Measurements from ENCODE around the gene IGSF9. TPM values are rescaled to one million over a fixed set of nuclear protein-coding genes. Genes with fewer than 3 reads are reported as not detected.

The IGSF9 gene
- total and polyA plus RNA-seq, 8 donors: 2.0 to 36.2 (median 7.8) TPM

- 89 to 95% (median 93%) methylated on average over 7 to 8 of the region's 8 CpGs for WGBS, 5 donors
- Histone ChIP-seq H3K9me3 (no peaks in the 10 kb centered on the region), H3K4me1 (peaks cover 0 to 11% (median 10%) of the 10 kb centered on the region in 4 donors), H3K27me3 (peaks cover 0 to 7% (median 0%) of the 10 kb centered on the region in 3 donors), H3K4me3 (no peak overlapping the region), H3K36me3 (peaks cover 0 to 5% (median 0%) of the 10 kb centered on the region in 4 donors), H3K27ac (no peak overlapping the region)
- no peak for DNase-seq
- TF ChIP-seq POLR2AphosphoS5 (IDR thresholded peaks at IDR 0.05): no peak
- TF ChIP-seq EP300 (IDR thresholded peaks at IDR 0.05): no peak
- no peak for TF ChIP-seq POLR2A (IDR thresholded peaks at IDR 0.05)
- no peak for TF ChIP-seq CTCF (IDR thresholded peaks at IDR 0.05)
- intact Hi-C loops (cut with DNase I; ENCODE audit: low total_unique reads): no loop called here
These were observed 27.2 kb upstream of the IGSF9 start for GRCh38 chr1:159972443-159973205.

GRCh38 chr1:159970932-159971342 lies 25.5 kb upstream of the IGSF9 start:
- H3K27ac ChIP-seq: no peak overlapping the region

GRCh38 chr1:159968901-159969300 lies 23.5 kb upstream of the IGSF9 start:
- H3K27ac ChIP-seq: no peak overlapping the region
- no peak overlapping the region for H3K4me3 ChIP-seq
- H3K27me3 ChIP-seq: peaks cover 0 to 6% (median 0%) of the 10 kb centered on the region in 3 donors
- no peak for DNase-seq
- intact Hi-C loops (cut with DNase I; ENCODE audit: low total_unique reads): no loop called here
- H3K36me3 ChIP-seq: no peaks in the 10 kb centered on the region
- TF ChIP-seq POLR2AphosphoS5 (IDR thresholded peaks at IDR 0.05) (no peak), EP300 (IDR thresholded peaks at IDR 0.05) (no peak), POLR2A (IDR thresholded peaks at IDR 0.05) (no peak), CTCF (IDR thresholded peaks at IDR 0.05) (no peak)
- 86 to 98% (median 94%) methylated on average over 3 of the region's 3 CpGs for WGBS, 5 donors
- peaks cover 0 to 11% (median 10%) of the 10 kb centered on the region in 4 donors for H3K4me1 ChIP-seq
- no peaks in the 10 kb centered on the region for H3K9me3 ChIP-seq

More at GRCh38 chr1:159970932-159971342, 25.5 kb upstream of the IGSF9 start:
- no peaks in the 10 kb centered on the region for H3K9me3 ChIP-seq
- no peak overlapping the region for H3K4me3 ChIP-seq
- H3K4me1 ChIP-seq: peaks cover 0 to 11% (median 10%) of the 10 kb centered on the region in 4 donors
- TF ChIP-seq POLR2A (IDR thresholded peaks at IDR 0.05) (no peak), POLR2AphosphoS5 (IDR thresholded peaks at IDR 0.05) (no peak), CTCF (IDR thresholded peaks at IDR 0.05) (no peak), EP300 (IDR thresholded peaks at IDR 0.05) (no peak)
- H3K36me3 ChIP-seq: no peaks in the 10 kb centered on the region
- intact Hi-C loops (cut with DNase I; ENCODE audit: low total_unique reads): no loop called here
- H3K27me3 ChIP-seq: peaks cover 0 to 7% (median 0%) of the 10 kb centered on the region in 3 donors
- peak in 1 of 2 donors; percentile 48 for DNase-seq
- 31 to 67% (median 42%) methylated on average over 9 of the region's 9 CpGs for WGBS, 5 donors

GRCh38 chr1:159965263-159965662 lies 19.9 kb upstream of the IGSF9 start:
- H3K27ac ChIP-seq: no peak overlapping the region
- 79 to 96% (median 82%) methylated on average over 2 of the region's 2 CpGs for WGBS, 5 donors
- H3K9me3 ChIP-seq: no peaks in the 10 kb centered on the region
- intact Hi-C loops (cut with DNase I; ENCODE audit: low total_unique reads): no loop called here
- TF ChIP-seq POLR2AphosphoS5 (IDR thresholded peaks at IDR 0.05) (no peak), CTCF (IDR thresholded peaks at IDR 0.05) (no peak), EP300 (IDR thresholded peaks at IDR 0.05) (no peak), POLR2A (IDR thresholded peaks at IDR 0.05) (no peak)
- H3K4me3 ChIP-seq: peak overlapping the region in 1 of 4 donors; percentile 11
- no peaks in the 10 kb centered on the region for H3K27me3 ChIP-seq
- peaks cover 0 to 3% (median 1%) of the 10 kb centered on the region in 4 donors for H3K4me1 ChIP-seq
- no peak for DNase-seq
- no peaks in the 10 kb centered on the region for H3K36me3 ChIP-seq

All from stomach (tissue), 9 donors.